IMR-90 (cell line): Measurements from ENCODE around the gene MMP21. TPM values are rescaled to one million over a fixed set of nuclear protein-coding genes. Genes with fewer than 3 reads are reported as not detected.

Experiments used
- ATAC-seq: fragments of 200-7000 bp; cut with Tn5 transposase; 2 replicates; pipeline ENCODE4 v1.9.1; 2020; ENCODE audit warnings: low read depth, mild to moderate bottlenecking, moderate library complexity
- BruUV-seq: library from RNA; stranded (reverse); fragments of 400-500 nt; replicated peaks from 2 replicates; lab custom pipeline; 2021; lab: Mats Ljungman, UMichigan
- CTCF ChIA-PET: fragments of 300-600 bp; formaldehyde crosslinking; extraction: SDS; loops from one replicate; lab custom pipeline; 2021; ENCODE audit warnings: antibody characterized with exemption; lab: Yijun Ruan, JAX
- POLR2A ChIA-PET: fragments of 300-600 bp; sonication (Branson Sonifier 250); formaldehyde crosslinking; loops from one replicate; lab custom pipeline; 2022; ENCODE audit warnings: antibody characterized with exemption; ENCODE audit not compliant: unreplicated experiment; lab: Charles Lee
- DNase-seq: peaks from one replicate; pipeline ENCODE4 v3.0.0; 2013
- H2AFZ ChIP-seq: replicated peaks from 2 replicates; pipeline ENCODE3; 2013; ENCODE audit warnings: low read length, mild to moderate bottlenecking; ENCODE audit not compliant: poor library complexity
- H2AK5ac ChIP-seq: 2 replicates; pipeline ENCODE4 v1.6.1; 2013; ENCODE audit warnings: low read depth, low read length, inconsistent platforms
- H2AK9ac ChIP-seq: replicated peaks from 2 replicates; pipeline ENCODE3; 2013; ENCODE audit warnings: mild to moderate bottlenecking, low read depth, low read length, moderate library complexity; ENCODE audit not compliant: poor library complexity
- H2BK120ac ChIP-seq: 2 replicates; pipeline ENCODE4 v1.6.1; 2013; ENCODE audit warnings: low read depth, low read length, inconsistent platforms
- H2BK15ac ChIP-seq: 3 replicates; pipeline ENCODE4 v1.6.1; 2013; ENCODE audit warnings: low read depth, low read length, inconsistent platforms
- H2BK20ac ChIP-seq: 2 replicates; pipeline ENCODE4 v1.6.1; 2013; ENCODE audit warnings: low read depth, mild to moderate bottlenecking, inconsistent platforms, low read length, moderate library complexity
- H2BK5ac ChIP-seq: 2 replicates; pipeline ENCODE4 v1.6.1; 2013; ENCODE audit warnings: mild to moderate bottlenecking, low read depth, low read length, inconsistent platforms; ENCODE audit not compliant: poor library complexity, severe bottlenecking
- H3K14ac ChIP-seq: replicated peaks from 2 replicates; pipeline ENCODE4 v1.6.1; 2013; ENCODE audit warnings: low read depth, low read length, inconsistent platforms
- H3K18ac ChIP-seq: 2 replicates; pipeline ENCODE4 v1.6.1; 2013; ENCODE audit warnings: low read depth, low read length, control low read depth
- H3K23ac ChIP-seq: 2 replicates; pipeline ENCODE4 v1.6.1; 2013; ENCODE audit warnings: low read depth, low read length, inconsistent platforms
- H3K27ac ChIP-seq: 2 replicates; pipeline ENCODE4 v1.5.1; 2013; ENCODE audit warnings: mild to moderate bottlenecking, control low read depth, low read length; ENCODE audit not compliant: insufficient read depth
- H3K27me3 ChIP-seq: 2 replicates; pipeline ENCODE4 v1.6.1; 2013; ENCODE audit warnings: low read length; ENCODE audit not compliant: control insufficient read depth, insufficient read depth
- H3K36me3 ChIP-seq: 2 replicates; pipeline ENCODE4 v1.6.1; 2013; ENCODE audit warnings: low read length, mixed read lengths; ENCODE audit not compliant: control insufficient read depth, insufficient read depth
- H3K4ac ChIP-seq: 2 replicates; pipeline ENCODE4 v1.6.1; 2013; ENCODE audit warnings: low read depth, low read length, inconsistent platforms
- H3K4me1 ChIP-seq: 2 replicates; pipeline ENCODE4 v1.6.1; 2013; ENCODE audit warnings: low read length, mixed read lengths; ENCODE audit not compliant: control insufficient read depth, insufficient read depth
- H3K4me2 ChIP-seq: 2 replicates; pipeline ENCODE4 v1.6.1; 2013; ENCODE audit warnings: low read depth, mild to moderate bottlenecking, control low read depth, low read length, moderate library complexity
- H3K4me3 ChIP-seq: 2 replicates; pipeline ENCODE4 v1.5.1; 2013; ENCODE audit warnings: low read depth, mild to moderate bottlenecking, control low read depth, low read length, moderate library complexity; ENCODE audit not compliant: insufficient read depth
- H3K56ac ChIP-seq: 2 replicates; pipeline ENCODE4 v1.6.1; 2013; ENCODE audit warnings: low read length, inconsistent platforms; ENCODE audit not compliant: insufficient read depth; ENCODE audit errors: extremely low read depth
- H3K79me1 ChIP-seq, 2 experiments: 2 replicates each; pipeline ENCODE4 v1.6.1; 2013; ENCODE audit warnings: low read length in 2 of 2, inconsistent platforms in 1 of 2, low read depth in 1 of 2
- H3K9ac ChIP-seq: 2 replicates; pipeline ENCODE4 v1.6.1; 2013; ENCODE audit warnings: low read depth, low read length, control low read depth
- H3K9me1 ChIP-seq: 2 replicates; pipeline ENCODE4 v1.6.1; 2013; ENCODE audit warnings: low read length, inconsistent platforms; ENCODE audit not compliant: insufficient read depth
- H3K9me3 ChIP-seq: 2 replicates; pipeline ENCODE4 v1.6.1; 2013; ENCODE audit warnings: low read length; ENCODE audit not compliant: control insufficient read depth, insufficient read depth
- H4K20me1 ChIP-seq: 2 replicates; pipeline ENCODE4 v1.6.1; 2013; ENCODE audit warnings: low read length, inconsistent platforms; ENCODE audit not compliant: insufficient read depth
- H4K5ac ChIP-seq: 2 replicates; pipeline ENCODE4 v1.6.1; 2013; ENCODE audit warnings: mild to moderate bottlenecking, low read depth, low read length, control low read depth
- H4K8ac ChIP-seq, 2 experiments: 2 replicates each; pipeline ENCODE4 v1.6.1; 2013; ENCODE audit warnings: low read depth in 2 of 2, low read length in 2 of 2, control low read depth in 1 of 2, inconsistent platforms in 1 of 2
- H4K91ac ChIP-seq: 2 replicates; pipeline ENCODE4 v1.6.1; 2013; ENCODE audit warnings: low read depth, low read length, inconsistent platforms; ENCODE audit not compliant: insufficient read depth
- BHLHE40 ChIP-seq: fragments of 150-350 bp; IDR thresholded peaks from 2 replicates; pipeline ENCODE4 v1.6.1; 2016; ENCODE audit warnings: mild to moderate bottlenecking, low read depth, low read length
- CEBPB ChIP-seq: IDR thresholded peaks from 2 replicates; pipeline ENCODE4 v1.6.1; 2012; ENCODE audit warnings: low read depth, low read length, improper control_type of control experiment
- CHD1 ChIP-seq: IDR thresholded peaks from 2 replicates; pipeline ENCODE4 v1.6.1; 2012; ENCODE audit warnings: low read depth, low read length, improper control_type of control experiment
- ELK1 ChIP-seq: fragments of 150-350 bp; IDR thresholded peaks from 2 replicates; pipeline ENCODE4 v1.6.1; 2016; ENCODE audit warnings: low read depth, mild to moderate bottlenecking, low read length, moderate library complexity, borderline replicate concordance
- MAFK ChIP-seq: IDR thresholded peaks from 2 replicates; pipeline ENCODE4 v1.6.1; 2012; ENCODE audit warnings: low read depth, low read length, improper control_type of control experiment
- MAZ ChIP-seq: IDR thresholded peaks from 2 replicates; pipeline ENCODE4 v1.6.1; 2012; ENCODE audit warnings: low read depth, mild to moderate bottlenecking, low read length, improper control_type of control experiment, moderate library complexity, borderline replicate concordance
- MXI1 ChIP-seq: IDR thresholded peaks from 2 replicates; pipeline ENCODE4 v1.6.1; 2012; ENCODE audit warnings: low read depth, mild to moderate bottlenecking, low read length, moderate library complexity, borderline replicate concordance
- NFE2L2 ChIP-seq: fragments of 150-350 bp; IDR thresholded peaks from 2 replicates; pipeline ENCODE4 v1.6.1; 2016; ENCODE audit warnings: low read depth, mild to moderate bottlenecking, low read length
- RAD21 ChIP-seq: IDR thresholded peaks from 2 replicates; pipeline ENCODE4 v1.6.1; 2012; ENCODE audit warnings: low read length, improper control_type of control experiment
- RFX5 ChIP-seq: IDR thresholded peaks from 2 replicates; pipeline ENCODE4 v1.8.0; 2012; ENCODE audit warnings: low read depth, mild to moderate bottlenecking, low read length, moderate library complexity
- SMC3 ChIP-seq: fragments of 150-350 bp; IDR thresholded peaks from 2 replicates; pipeline ENCODE4 v1.6.1; 2016; ENCODE audit warnings: low read depth, mild to moderate bottlenecking, antibody characterized with exemption, low read length, moderate library complexity
- WGBS, 2 experiments: methylation state at CpG; one replicate each; pipeline versions ENCODE4 v1.1.5 to v1.1.7; 2013; ENCODE audit warnings: missing lambda C conversion rate in 2 of 2; ENCODE audit not compliant: insufficient read length in 1 of 2; ENCODE audit errors: extremely low coverage in 2 of 2; 5-methylcytosine and 5-hydroxymethylcytosine counted together
- dilution Hi-C: fragments of 300-500 bp; cut with HindIII; formaldehyde crosslinking; loops from one replicate; pipeline ENCODE4 v1.14.3; 2018; ENCODE audit warnings: low sequenced_read_pairs; ENCODE audit not compliant: unreplicated experiment
- in situ Hi-C: fragments of 300-500 bp; cut with MboI; formaldehyde crosslinking; loops from 3 replicates; pipeline ENCODE4 v1.14.3; 2019; ENCODE audit warnings: low sequenced_read_pairs, inconsistent platforms, mixed read lengths
- intact Hi-C: fragments of 100-400 bp; cut with micrococcal nuclease; formaldehyde crosslinking; loops from 2 replicates; pipeline ENCODE4 v1.10.0; 2022
- polyA plus RNA-seq, 3 experiments: library from polyadenylated mRNA; depleted of rRNA; stranded (reverse); fragments of >200 nt; gene quantifications; 2 replicates each; pipeline ENCODE4 v1.2.3, GENCODE V29; 2012; ENCODE audit warnings: low replicate concordance in 1 of 3
- total RNA-seq: library from RNA; depleted of rRNA; stranded (reverse); fragments of >200 nt; gene quantifications from 2 replicates; pipeline ENCODE4 v1.2.3, GENCODE V29; 2012
- TF ChIP-seq, protein P1 (sequence below): fragments of 150-350 bp; IDR thresholded peaks from 2 replicates; pipeline ENCODE4 v1.6.1; 2017; ENCODE audit warnings: mild to moderate bottlenecking, antibody characterized with exemption, low read length, low read depth
- TF ChIP-seq, protein P2 (sequence below): conservative IDR thresholded peaks from 2 replicates; pipeline ENCODE4 v1.5.1; 2012; ENCODE audit warnings: mild to moderate bottlenecking, low read depth, low read length, improper control_type of control experiment

MMP21 gene
- total and polyA plus RNA-seq, 2 of the 4 experiments (the other 2 are of a cell fraction), result not detected

DNA sequence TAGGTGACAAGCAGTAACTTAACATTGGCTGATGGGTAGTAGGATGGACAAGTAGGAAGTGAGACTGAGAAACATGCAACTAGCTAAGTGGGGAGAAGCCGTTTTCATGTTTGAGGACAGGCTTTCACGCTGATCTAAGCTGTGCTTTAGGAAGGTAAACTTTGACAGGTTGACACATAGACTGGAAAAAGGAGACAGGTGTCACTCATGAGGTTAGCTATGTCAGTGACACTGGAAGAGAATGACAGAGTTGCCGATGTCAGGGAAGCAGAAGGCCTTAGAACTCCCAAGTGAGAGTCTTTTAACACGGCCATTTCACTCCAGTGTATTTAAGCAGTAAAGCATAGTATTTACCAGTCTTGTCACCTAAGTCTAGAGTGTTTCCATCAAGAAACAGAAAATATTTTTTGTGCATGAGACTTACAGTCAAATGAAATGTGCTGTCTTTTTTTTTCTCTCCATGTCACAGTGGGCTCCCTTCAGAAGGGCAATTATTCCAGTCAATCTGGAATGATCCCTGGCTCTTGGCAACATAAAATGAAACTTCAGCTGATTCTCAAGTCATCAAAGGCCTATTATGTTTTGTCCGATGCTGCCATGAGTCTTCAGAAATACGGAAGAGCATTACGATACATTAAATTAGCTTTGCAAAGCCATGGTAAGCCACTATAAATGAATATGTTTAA lies 35.5 kb downstream of the MMP21 start:
- Histone ChIP-seq H3K4me3 (no peak overlapping the region), H4K5ac (no peak overlapping the region), H3K27me3 (no peaks in the 10 kb centered on the region), H4K8ac (no peak overlapping the region), H2AK9ac (no peak overlapping the region), H4K20me1 (no peaks in the 10 kb centered on the region), H3K9me1 (no peaks in the 10 kb centered on the region; the same call in 1 of the 2 replicates), H2BK120ac (no peak overlapping the region), H2AFZ (no peak overlapping the region), H3K9me3 (no peaks in the 10 kb centered on the region), H3K79me1 (peaks cover 0 to 8% of the 10 kb centered on the region in 2 experiments; a peak in 1 of 4 replicates), H3K4me2 (no peak overlapping the region), H2BK20ac (no peak overlapping the region), H3K14ac (no peak overlapping the region), H3K56ac (no peak overlapping the region), H3K4ac (no peak overlapping the region), H3K23ac (no peak overlapping the region), H2BK15ac (no peak overlapping the region), H3K27ac (no peak overlapping the region), H4K91ac (no peak overlapping the region), H3K9ac (no peak overlapping the region), H2BK5ac (no peak overlapping the region), H3K18ac (no peak overlapping the region), H3K36me3 (peaks cover 48% of the 10 kb centered on the region), H3K4me1 (no peaks in the 10 kb centered on the region), H2AK5ac (no peak overlapping the region)
- BruUV-seq, result no TSS peak
- ChIA-PET POLR2A (no interaction called here), CTCF (interaction anchor here (0.7 kb wide), 1 partner anchor 864 kb away, joined by 3 read pairs; no protein-coding TSS in a partner anchor)
- WGBS, 2 experiments, result 100% methylated on average over 3 of the region's 7 CpGs; no CpG with 5 or more reads in 1 of the 2 experiments
- in situ Hi-C loops, result loop anchor here (25.0 kb wide), 1 partner anchor 928 kb away; the partner anchor contains the start of gene ABRAXAS2
- TF ChIP-seq MAZ (no peak), RAD21 (no peak), BHLHE40 (no peak), ELK1 (no peak), SMC3 (no peak), MXI1 (no peak), RFX5 (no peak), CEBPB (no peak), NFE2L2 (no peak), MAFK (no peak), CHD1 (no peak)
- TF ChIP-seq, protein P1, sequence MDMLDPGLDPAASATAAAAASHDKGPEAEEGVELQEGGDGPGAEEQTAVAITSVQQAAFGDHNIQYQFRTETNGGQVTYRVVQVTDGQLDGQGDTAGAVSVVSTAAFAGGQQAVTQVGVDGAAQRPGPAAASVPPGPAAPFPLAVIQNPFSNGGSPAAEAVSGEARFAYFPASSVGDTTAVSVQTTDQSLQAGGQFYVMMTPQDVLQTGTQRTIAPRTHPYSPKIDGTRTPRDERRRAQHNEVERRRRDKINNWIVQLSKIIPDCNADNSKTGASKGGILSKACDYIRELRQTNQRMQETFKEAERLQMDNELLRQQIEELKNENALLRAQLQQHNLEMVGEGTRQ, result no peak
- TF ChIP-seq, protein P2, sequence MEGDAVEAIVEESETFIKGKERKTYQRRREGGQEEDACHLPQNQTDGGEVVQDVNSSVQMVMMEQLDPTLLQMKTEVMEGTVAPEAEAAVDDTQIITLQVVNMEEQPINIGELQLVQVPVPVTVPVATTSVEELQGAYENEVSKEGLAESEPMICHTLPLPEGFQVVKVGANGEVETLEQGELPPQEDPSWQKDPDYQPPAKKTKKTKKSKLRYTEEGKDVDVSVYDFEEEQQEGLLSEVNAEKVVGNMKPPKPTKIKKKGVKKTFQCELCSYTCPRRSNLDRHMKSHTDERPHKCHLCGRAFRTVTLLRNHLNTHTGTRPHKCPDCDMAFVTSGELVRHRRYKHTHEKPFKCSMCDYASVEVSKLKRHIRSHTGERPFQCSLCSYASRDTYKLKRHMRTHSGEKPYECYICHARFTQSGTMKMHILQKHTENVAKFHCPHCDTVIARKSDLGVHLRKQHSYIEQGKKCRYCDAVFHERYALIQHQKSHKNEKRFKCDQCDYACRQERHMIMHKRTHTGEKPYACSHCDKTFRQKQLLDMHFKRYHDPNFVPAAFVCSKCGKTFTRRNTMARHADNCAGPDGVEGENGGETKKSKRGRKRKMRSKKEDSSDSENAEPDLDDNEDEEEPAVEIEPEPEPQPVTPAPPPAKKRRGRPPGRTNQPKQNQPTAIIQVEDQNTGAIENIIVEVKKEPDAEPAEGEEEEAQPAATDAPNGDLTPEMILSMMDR, result no peak
- DNase-seq (no peak), ATAC-seq (no peak)
- intact Hi-C loops, result loop anchor here (5.0 kb wide), 1 partner anchor 92 kb away; no protein-coding TSS in a partner anchor
- dilution Hi-C loops, result no loop called here
